ENCODE data around the gene CLEC3B.

The CLEC3B gene

DNA sequence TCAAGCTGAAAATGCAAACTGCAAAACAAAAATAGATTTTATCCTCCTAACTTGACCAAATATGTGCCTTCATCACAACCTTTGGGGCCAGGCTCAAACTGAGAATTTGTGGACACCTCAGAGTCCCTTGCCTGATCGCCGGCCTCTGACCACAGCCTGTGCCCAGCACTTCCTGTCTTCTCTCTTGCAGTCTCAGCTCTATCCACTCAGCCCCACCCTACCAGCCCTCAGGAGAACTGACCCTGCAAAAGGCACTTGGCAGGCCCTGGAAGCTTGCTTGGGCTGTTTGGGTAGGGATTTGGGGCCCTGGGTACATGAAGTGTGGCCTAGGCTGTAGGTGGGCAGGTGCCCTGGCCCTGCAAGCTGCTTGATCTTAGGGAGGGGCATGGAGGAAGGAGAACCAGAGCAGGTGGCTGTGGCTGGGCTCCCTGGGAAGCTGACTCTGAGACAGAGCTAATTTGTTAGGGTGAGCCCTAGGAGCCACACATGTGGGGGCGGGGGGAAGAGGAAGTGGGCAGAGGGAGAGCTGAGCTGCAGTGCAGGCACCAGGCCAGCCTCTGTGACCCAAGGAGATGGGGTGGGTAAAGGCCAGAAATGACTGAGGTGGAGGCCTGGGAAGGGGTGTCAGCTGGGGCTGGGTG lies 8.6 kb downstream of the CLEC3B start:
- no peaks in the 10 kb centered on the region for H3K9me3 ChIP-seq (ENCODE audit: low read depth, low read length)
- H3K27ac ChIP-seq = no peak overlapping the region
- no peak overlapping the region for H3K9ac ChIP-seq (ENCODE audit: insufficient read length)

DNA sequence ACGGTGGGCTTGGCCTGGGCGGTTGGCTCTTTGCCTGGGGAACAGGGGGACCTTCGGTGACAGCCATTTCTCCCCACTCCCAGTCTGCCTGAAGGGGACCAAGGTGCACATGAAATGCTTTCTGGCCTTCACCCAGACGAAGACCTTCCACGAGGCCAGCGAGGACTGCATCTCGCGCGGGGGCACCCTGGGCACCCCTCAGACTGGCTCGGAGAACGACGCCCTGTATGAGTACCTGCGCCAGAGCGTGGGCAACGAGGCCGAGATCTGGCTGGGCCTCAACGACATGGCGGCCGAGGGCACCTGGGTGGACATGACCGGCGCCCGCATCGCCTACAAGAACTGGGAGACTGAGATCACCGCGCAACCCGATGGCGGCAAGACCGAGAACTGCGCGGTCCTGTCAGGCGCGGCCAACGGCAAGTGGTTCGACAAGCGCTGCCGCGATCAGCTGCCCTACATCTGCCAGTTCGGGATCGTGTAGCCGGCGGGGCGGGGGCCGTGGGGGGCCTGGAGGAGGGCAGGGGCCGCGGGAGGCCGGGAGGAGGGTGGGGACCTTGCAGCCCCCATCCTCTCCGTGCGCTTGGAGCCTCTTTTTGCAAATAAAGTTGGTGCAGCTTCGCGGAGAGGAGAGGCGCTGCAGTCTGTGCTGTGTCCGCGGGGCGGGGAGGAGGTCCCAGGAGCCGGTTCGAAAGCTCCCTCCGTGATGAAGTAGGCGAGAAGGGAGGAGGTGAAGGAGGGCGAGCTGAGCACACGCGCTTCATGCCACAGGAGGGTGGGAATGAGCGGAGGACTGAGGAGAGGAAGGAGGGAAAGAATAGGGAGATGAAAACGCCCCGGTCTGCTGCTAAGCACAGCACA lies 9.6 kb downstream of the CLEC3B start:
- DNase-seq (ENCODE audit: low read depth, low spot score) = no peak
- Histone ChIP-seq H3K27ac (no peak overlapping the region), H3K4me3 (no peak overlapping the region), H3K36me3 (ENCODE audit: insufficient read depth, low read length) (no peaks in the 10 kb centered on the region), H3K9ac (ENCODE audit: insufficient read length) (no peak overlapping the region), H3K9me3 (ENCODE audit: low read depth, low read length) (no peaks in the 10 kb centered on the region)
- TF ChIP-seq FOXP2 (optimal IDR thresholded peaks at IDR 0.05; ENCODE audit: control extremely low read depth, extremely low read length, insufficient read depth) = no peak
- no peak for TF ChIP-seq EZH2 (IDR thresholded peaks at IDR 0.05)
- no peak for TF ChIP-seq POLR2AphosphoS5 (IDR thresholded peaks at IDR 0.05; ENCODE audit: borderline replicate concordance, low read depth, low read length)

More for the DNA sequence above, 8.6 kb downstream of the CLEC3B start:
- H3K4me3 ChIP-seq = no peak overlapping the region
- H3K36me3 ChIP-seq (ENCODE audit: insufficient read depth, low read length) = no peaks in the 10 kb centered on the region
- DNase-seq (ENCODE audit: low read depth, low spot score) = no peak
- TF ChIP-seq EZH2 (IDR thresholded peaks at IDR 0.05) (no peak), POLR2AphosphoS5 (IDR thresholded peaks at IDR 0.05; ENCODE audit: borderline replicate concordance, low read depth, low read length) (no peak), FOXP2 (optimal IDR thresholded peaks at IDR 0.05; ENCODE audit: control extremely low read depth, extremely low read length, insufficient read depth) (no peak)

DNA sequence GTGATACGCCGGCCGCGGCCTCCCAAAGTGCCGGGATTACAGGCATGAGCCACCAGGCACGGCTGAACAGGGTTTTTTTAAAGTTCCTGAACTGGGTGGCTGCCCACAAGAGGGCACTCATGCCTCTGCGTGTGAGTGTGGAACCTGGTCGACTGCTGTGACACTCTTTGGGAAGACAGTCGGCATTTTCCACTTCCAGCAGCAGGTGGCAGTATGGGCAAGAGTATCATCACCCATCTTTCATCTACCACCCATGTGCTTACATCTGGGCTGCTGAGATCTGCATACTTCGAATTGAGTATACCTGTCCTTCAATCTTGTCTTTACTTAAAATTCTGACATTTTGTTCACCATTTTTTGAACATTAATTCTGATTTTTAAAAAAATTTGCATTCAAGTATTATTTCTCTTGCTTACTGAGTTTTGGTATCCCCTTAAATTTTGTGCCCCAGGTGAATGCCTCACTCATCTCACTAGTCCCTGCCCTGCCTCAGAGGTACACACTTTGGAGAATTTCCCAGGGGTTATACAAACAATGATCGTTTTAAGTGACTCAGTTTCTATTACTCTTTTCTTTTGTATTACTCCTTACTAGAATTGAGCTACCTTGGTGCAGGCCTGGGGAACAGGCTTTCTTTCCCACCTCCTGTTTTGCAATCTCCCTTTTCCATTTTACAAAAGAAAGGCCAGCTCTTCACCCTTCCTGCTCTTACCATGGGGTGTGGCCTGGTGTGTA lies 11.8 kb downstream of the CLEC3B start:
- Histone ChIP-seq H3K4me3 (no peak overlapping the region), H3K9ac (ENCODE audit: insufficient read length) (no peak overlapping the region), H3K27ac (no peak overlapping the region), H3K36me3 (ENCODE audit: insufficient read depth, low read length) (no peaks in the 10 kb centered on the region), H3K9me3 (ENCODE audit: low read depth, low read length) (no peaks in the 10 kb centered on the region)
- TF ChIP-seq FOXP2 (optimal IDR thresholded peaks at IDR 0.05; ENCODE audit: control extremely low read depth, extremely low read length, insufficient read depth) = peak; percentile 31
- no peak for TF ChIP-seq POLR2AphosphoS5 (IDR thresholded peaks at IDR 0.05; ENCODE audit: borderline replicate concordance, low read depth, low read length)
- DNase-seq (ENCODE audit: low read depth, low spot score) = peak; percentile 72

DNA sequence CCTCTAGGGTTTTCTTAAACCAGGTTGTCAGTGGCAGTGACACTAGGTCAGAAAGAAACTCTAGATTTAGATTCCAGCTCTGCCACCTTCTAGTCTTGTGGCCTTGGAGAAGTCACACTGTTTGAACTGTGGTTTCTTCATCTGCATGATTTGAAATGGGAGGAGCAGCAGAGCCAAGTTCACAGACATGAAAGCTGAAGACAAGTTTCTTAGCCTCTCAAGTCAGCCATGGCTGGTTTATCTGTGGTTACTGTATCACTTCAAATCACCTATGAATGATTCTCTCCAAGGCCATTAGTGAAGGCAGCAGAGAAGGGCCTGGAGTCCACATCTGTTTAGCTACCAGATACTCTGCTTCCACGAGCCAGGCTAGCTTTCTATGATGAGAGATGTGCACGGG lies 15.6 kb downstream of the CLEC3B start:
- no peak for TF ChIP-seq FOXP2 (optimal IDR thresholded peaks at IDR 0.05; ENCODE audit: control extremely low read depth, extremely low read length, insufficient read depth)
- no peak for TF ChIP-seq EZH2 (IDR thresholded peaks at IDR 0.05)
- no peak for TF ChIP-seq POLR2AphosphoS5 (IDR thresholded peaks at IDR 0.05; ENCODE audit: borderline replicate concordance, low read depth, low read length)
- H3K27ac ChIP-seq = no peak overlapping the region
- no peak for DNase-seq (ENCODE audit: low read depth, low spot score)

DNA sequence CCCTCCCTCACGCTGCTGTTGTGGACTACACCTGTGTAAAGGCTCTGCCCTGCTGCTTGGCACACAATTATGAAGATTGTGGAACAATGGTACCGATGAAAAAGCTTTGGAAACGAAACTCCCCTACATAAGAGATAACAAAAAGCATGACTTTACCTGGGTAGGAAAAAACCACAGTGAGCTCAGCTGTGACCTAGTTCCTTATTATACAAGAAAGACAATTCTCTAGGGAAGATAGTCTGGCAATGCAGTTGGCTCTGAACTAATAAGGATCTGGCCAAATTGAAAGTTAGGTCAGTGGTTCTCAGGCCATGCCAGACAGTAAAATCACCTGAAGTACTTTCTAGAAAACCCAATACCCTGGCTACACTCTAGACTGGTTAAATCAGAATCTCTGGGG lies 16.1 kb downstream of the CLEC3B start:
- H3K4me3 ChIP-seq = no peak overlapping the region
- TF ChIP-seq POLR2AphosphoS5 (IDR thresholded peaks at IDR 0.05; ENCODE audit: borderline replicate concordance, low read depth, low read length) (no peak), EZH2 (IDR thresholded peaks at IDR 0.05) (no peak), FOXP2 (optimal IDR thresholded peaks at IDR 0.05; ENCODE audit: control extremely low read depth, extremely low read length, insufficient read depth) (no peak)
- no peak for DNase-seq (ENCODE audit: low read depth, low spot score)
- H3K27ac ChIP-seq = no peak overlapping the region
- no peak overlapping the region for H3K9ac ChIP-seq (ENCODE audit: insufficient read length)
- H3K36me3 ChIP-seq (ENCODE audit: insufficient read depth, low read length) = no peaks in the 10 kb centered on the region
- no peaks in the 10 kb centered on the region for H3K9me3 ChIP-seq (ENCODE audit: low read depth, low read length)

More for the DNA sequence above, 15.6 kb downstream of the CLEC3B start:
- no peaks in the 10 kb centered on the region for H3K36me3 ChIP-seq (ENCODE audit: insufficient read depth, low read length)
- no peaks in the 10 kb centered on the region for H3K9me3 ChIP-seq (ENCODE audit: low read depth, low read length)
- no peak overlapping the region for H3K9ac ChIP-seq (ENCODE audit: insufficient read length)
- H3K4me3 ChIP-seq = no peak overlapping the region

DNA sequence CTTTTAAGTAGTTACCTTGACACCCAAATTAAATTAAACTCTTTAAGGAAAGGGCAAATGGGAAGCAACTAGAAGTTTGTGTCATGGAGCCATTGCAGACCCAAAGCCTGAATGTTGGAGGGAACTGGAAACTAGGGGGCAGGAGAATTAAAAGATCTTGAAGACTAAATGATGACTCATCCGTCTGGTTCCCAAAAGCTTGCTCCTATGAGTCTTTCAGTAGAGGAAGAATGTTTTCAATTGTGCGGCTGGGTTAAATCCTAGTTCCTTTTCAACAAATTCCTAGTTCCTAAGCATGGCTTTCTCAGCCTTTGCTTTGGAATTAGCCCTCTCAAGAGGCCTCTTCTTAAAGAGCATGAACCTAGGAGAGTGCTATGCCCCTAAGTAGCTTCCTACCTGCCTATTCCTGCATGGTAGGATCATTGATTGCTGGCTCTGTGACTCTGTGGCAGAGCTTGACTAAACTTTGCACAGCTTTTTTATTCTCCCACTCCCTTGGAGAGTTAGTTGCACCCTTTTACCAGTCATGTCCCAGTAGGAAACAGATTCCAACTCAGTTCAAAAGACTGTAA lies 17.7 kb downstream of the CLEC3B start:
- DNase-seq (ENCODE audit: low read depth, low spot score) = peak; percentile 6

DNA sequence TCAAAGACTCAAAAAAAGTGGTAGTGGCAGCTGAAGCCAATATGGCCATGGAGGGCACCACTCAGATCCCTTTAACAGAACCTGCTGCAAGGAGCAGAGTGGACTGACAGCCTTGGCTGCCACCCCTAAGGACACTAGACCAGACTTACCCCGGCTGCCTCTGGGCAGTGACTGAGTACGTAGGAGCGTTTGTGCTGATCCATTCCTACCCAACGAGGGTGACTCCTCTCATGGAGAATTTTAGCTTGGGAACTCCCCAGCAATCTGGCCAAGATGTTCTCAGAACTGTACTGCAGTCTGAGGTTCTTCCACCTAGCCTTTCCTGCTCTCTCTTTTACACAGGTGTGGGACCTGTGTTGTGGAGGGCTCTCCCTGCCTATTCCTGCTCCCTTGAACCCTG lies 22.1 kb downstream of the CLEC3B start:
- DNase-seq (ENCODE audit: low read depth, low spot score) = no peak
- no peak overlapping the region for H3K27ac ChIP-seq
- no peak overlapping the region for H3K9ac ChIP-seq (ENCODE audit: insufficient read length)
- no peaks in the 10 kb centered on the region for H3K9me3 ChIP-seq (ENCODE audit: low read depth, low read length)
- no peak overlapping the region for H3K4me3 ChIP-seq
- no peaks in the 10 kb centered on the region for H3K36me3 ChIP-seq (ENCODE audit: insufficient read depth, low read length)
- TF ChIP-seq FOXP2 (optimal IDR thresholded peaks at IDR 0.05; ENCODE audit: control extremely low read depth, extremely low read length, insufficient read depth) = no peak
- no peak for TF ChIP-seq EZH2 (IDR thresholded peaks at IDR 0.05)

More for the DNA sequence above, 17.7 kb downstream of the CLEC3B start:
- TF ChIP-seq FOXP2 (optimal IDR thresholded peaks at IDR 0.05; ENCODE audit: control extremely low read depth, extremely low read length, insufficient read depth) = no peak
- no peak for TF ChIP-seq POLR2AphosphoS5 (IDR thresholded peaks at IDR 0.05; ENCODE audit: borderline replicate concordance, low read depth, low read length)
- TF ChIP-seq EZH2 (IDR thresholded peaks at IDR 0.05) = no peak
- H3K9ac ChIP-seq (ENCODE audit: insufficient read length) = no peak overlapping the region
- H3K36me3 ChIP-seq (ENCODE audit: insufficient read depth, low read length) = no peaks in the 10 kb centered on the region
- H3K9me3 ChIP-seq (ENCODE audit: low read depth, low read length) = no peaks in the 10 kb centered on the region
- H3K4me3 ChIP-seq = no peak overlapping the region
- H3K27ac ChIP-seq = no peak overlapping the region

DNA sequence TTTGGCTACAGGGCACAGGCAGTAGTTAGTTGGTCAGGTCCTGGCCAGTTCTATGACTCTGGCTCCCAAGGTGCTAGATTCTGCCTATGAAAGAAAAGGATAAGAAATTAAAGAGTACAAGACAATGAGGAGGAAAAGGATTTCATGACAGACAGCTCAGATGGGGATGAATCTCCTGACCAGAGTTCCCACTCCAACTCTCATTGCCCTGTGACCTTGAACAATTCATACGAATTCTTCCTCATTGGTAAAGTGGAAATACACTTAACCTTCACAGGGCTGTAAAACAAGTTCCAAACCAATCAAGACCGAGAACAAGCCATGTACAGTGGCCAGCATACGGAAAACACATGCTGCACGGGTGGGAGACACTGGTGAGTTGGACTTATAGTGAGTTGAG lies 23.7 kb downstream of the CLEC3B start:
- Histone ChIP-seq H3K9me3 (ENCODE audit: low read depth, low read length) (no peaks in the 10 kb centered on the region), H3K36me3 (ENCODE audit: insufficient read depth, low read length) (no peaks in the 10 kb centered on the region), H3K27ac (no peak overlapping the region), H3K4me3 (no peak overlapping the region), H3K9ac (ENCODE audit: insufficient read length) (no peak overlapping the region)
- TF ChIP-seq EZH2 (IDR thresholded peaks at IDR 0.05) (no peak), POLR2AphosphoS5 (IDR thresholded peaks at IDR 0.05; ENCODE audit: borderline replicate concordance, low read depth, low read length) (no peak), FOXP2 (optimal IDR thresholded peaks at IDR 0.05; ENCODE audit: control extremely low read depth, extremely low read length, insufficient read depth) (no peak)
- DNase-seq (ENCODE audit: low read depth, low spot score) = no peak

All from SK-N-MC (cell line).